IPS DF 19.7 (cell line): ENCODE measurements around the gene CSNK1G2.

Experiments used
- DNase-seq: peaks from one replicate; pipeline ENCODE4 v3.0.0-alpha.2; 2013; ENCODE audit warnings: low read depth, low spot score

The CSNK1G2 gene

GRCh38 chr19:1944088-1944915 is 3.3 kb downstream of the CSNK1G2 start:
- DNase-seq: no peak

GRCh38 chr19:1944916-1945561 is 4.1 kb downstream of the CSNK1G2 start:
- DNase-seq: no peak

GRCh38 chr19:1945899-1946298 is 4.9 kb downstream of the CSNK1G2 start:
- DNase-seq: no peak

GRCh38 chr19:1947651-1948209 is 6.8 kb downstream of the CSNK1G2 start:
- no peak for DNase-seq

GRCh38 chr19:1949304-1950101 is 8.5 kb downstream of the CSNK1G2 start:
- no peak for DNase-seq

- no peak for DNase-seq
Observed at GRCh38 chr19:1950640-1951039, 9.7 kb downstream of the CSNK1G2 start.

GRCh38 chr19:1952635-1953034 is 11.7 kb downstream of the CSNK1G2 start:
- no peak for DNase-seq

- no peak for DNase-seq
Observed at GRCh38 chr19:1953037-1953436, 12.1 kb downstream of the CSNK1G2 start.

GRCh38 chr19:1953441-1954094 is 12.6 kb downstream of the CSNK1G2 start:
- no peak for DNase-seq

- DNase-seq: no peak
Observed at GRCh38 chr19:1954532-1954933, 13.6 kb downstream of the CSNK1G2 start.

GRCh38 chr19:1955171-1956121 is 14.5 kb downstream of the CSNK1G2 start:
- DNase-seq: no peak

GRCh38 chr19:1956122-1956494 is 15.1 kb downstream of the CSNK1G2 start:
- DNase-seq: no peak

GRCh38 chr19:1956868-1957492 is 16.0 kb downstream of the CSNK1G2 start:
- no peak for DNase-seq

- DNase-seq: no peak
Observed at GRCh38 chr19:1957562-1958248, 16.7 kb downstream of the CSNK1G2 start.

GRCh38 chr19:1959928-1960589 is 19.1 kb downstream of the CSNK1G2 start:
- DNase-seq: no peak

- DNase-seq: no peak
Observed at GRCh38 chr19:1961000-1961883, 20.3 kb downstream of the CSNK1G2 start.

GRCh38 chr19:1962674-1963073 is 21.7 kb downstream of the CSNK1G2 start:
- no peak for DNase-seq

GRCh38 chr19:1967087-1967608 is 26.2 kb downstream of the CSNK1G2 start:
- no peak for DNase-seq
